ENCODE measurements around the gene ADAT2. TPM values are rescaled to one million over a fixed set of nuclear protein-coding genes. Genes with fewer than 3 reads are reported as not detected.
A peak's percentile ranks its signal among the peaks of the same experiment; 100 is the strongest.

Gene ADAT2
- 10 to 100 TPM; 23.6 to 26.0 TPM for total RNA-seq

- H3K4me1 Mint-ChIP-seq, result peaks cover 52% of the 10 kb centered on the region
- POLR2A ChIA-PET, result interaction anchor here (0.6 to 1.2 kb wide), 9 partner anchors 9 to 1114 kb away, joined by 3 to 4 read pairs (median 3); partner anchors contain the start of gene FUCA2
Measured at GRCh38 chr6:143450453-143451371, at the start of gene ADAT2, which contains the start of gene PEX3. ADAT2 (minus strand) TSS chr6:143450695; CDS start chr6:143450658, 37 bp downstream. PEX3 (plus strand) TSS chr6:143450805; CDS start chr6:143451043, 238 bp downstream.

GRCh38 chr6:143498428-143498827, 47.9 kb upstream of the ADAT2 start:
- peaks cover 15% of the 10 kb centered on the region for H3K4me1 Mint-ChIP-seq
- H3K27ac Mint-ChIP-seq, result no peak overlapping the region
- ATAC-seq (peak; percentile 53), DNase-seq (no peak)
- ChIA-PET CTCF (interaction anchor here (1.0 to 1.2 kb wide), 2 partner anchors 11 to 77 kb away, joined by 3 read pairs; no protein-coding TSS in a partner anchor), POLR2A (no interaction called here)
- H3K36me3 Mint-ChIP-seq (ENCODE audit: low read depth), result peaks cover 5% of the 10 kb centered on the region
- intact Hi-C loops (cut with DNase I, micrococcal nuclease), result no loop called here
- no peaks in the 10 kb centered on the region for H3K9me3 Mint-ChIP-seq (ENCODE audit: low read depth)
- no peaks in the 10 kb centered on the region for H3K27me3 Mint-ChIP-seq
- no peak overlapping the region for H3K4me3 Mint-ChIP-seq

More at GRCh38 chr6:143450453-143451371, at the start of gene ADAT2, which contains the start of gene PEX3:
- Mint-ChIP-seq H3K4me3 (peak within 1 kb of the TSS; percentile 88), H3K27me3 (no peaks in the 10 kb centered on the region), H3K9me3 (ENCODE audit: low read depth) (no peaks in the 10 kb centered on the region), H3K27ac (peak within 1 kb of the TSS; percentile 95), H3K36me3 (ENCODE audit: low read depth) (peaks cover 23% of the 10 kb centered on the region)
- intact Hi-C loops (cut with DNase I, micrococcal nuclease), result loop anchor here (1.0 to 10.0 kb wide), 13 partner anchors 61 to 1306 kb away; partner anchors contain the start of genes LTV1 (in 2 of the 2), NMBR (in 2 of the 2), VTA1 (in 2 of the 2) and AIG1 (in 1 of the 2)
- DNase-seq (peak; percentile 97), ATAC-seq (peak; percentile 95)
- CTCF ChIA-PET, result interaction anchor here (1.4 kb wide), 2 partner anchors 489 to 881 kb away, joined by 3 to 4 read pairs; no protein-coding TSS in a partner anchor

- intact Hi-C loops (cut with DNase I, micrococcal nuclease), result no loop called here
- CTCF ChIA-PET, result interaction anchor here (0.6 to 1.2 kb wide), 3 partner anchors 13 to 1290 kb away, joined by 3 to 4 read pairs (median 4); no protein-coding TSS in a partner anchor
- ATAC-seq, result no peak
Measured at GRCh38 chr6:143496974-143497373, 46.5 kb upstream of the ADAT2 start.

GRCh38 chr6:143490775-143491174, 40.3 kb upstream of the ADAT2 start:
- ChIA-PET CTCF (interaction anchor here (0.6 kb wide), 2 partner anchors 12 to 16 kb away, joined by 3 read pairs; no protein-coding TSS in a partner anchor), POLR2A (no interaction called here)
- H3K9me3 Mint-ChIP-seq (ENCODE audit: low read depth), result no peaks in the 10 kb centered on the region
- H3K27ac Mint-ChIP-seq, result no peak overlapping the region
- no peaks in the 10 kb centered on the region for H3K27me3 Mint-ChIP-seq
- no peak for ATAC-seq
- intact Hi-C loops (cut with DNase I, micrococcal nuclease), result no loop called here
- DNase-seq, result no peak
- no peak overlapping the region for H3K4me3 Mint-ChIP-seq
- H3K36me3 Mint-ChIP-seq (ENCODE audit: low read depth), result peaks cover 2% of the 10 kb centered on the region
- H3K4me1 Mint-ChIP-seq, result no peaks in the 10 kb centered on the region

More at GRCh38 chr6:143496974-143497373, 46.5 kb upstream of the ADAT2 start:
- peaks cover 15% of the 10 kb centered on the region for H3K4me1 Mint-ChIP-seq
- H3K27me3 Mint-ChIP-seq, result no peaks in the 10 kb centered on the region
- DNase-seq, result no peak
- H3K9me3 Mint-ChIP-seq (ENCODE audit: low read depth), result no peaks in the 10 kb centered on the region
- no peak overlapping the region for H3K4me3 Mint-ChIP-seq
- POLR2A ChIA-PET, result interaction anchor here (1.2 kb wide), 1 partner anchor 9 kb away, joined by 3 read pairs; no protein-coding TSS in a partner anchor
- H3K27ac Mint-ChIP-seq, result no peak overlapping the region
- H3K36me3 Mint-ChIP-seq (ENCODE audit: low read depth), result peaks cover 5% of the 10 kb centered on the region

GRCh38 chr6:143490244-143490643, 39.7 kb upstream of the ADAT2 start:
- Mint-ChIP-seq H3K9me3 (ENCODE audit: low read depth) (no peaks in the 10 kb centered on the region), H3K27ac (no peak overlapping the region), H3K4me1 (no peaks in the 10 kb centered on the region), H3K36me3 (ENCODE audit: low read depth) (peaks cover 2% of the 10 kb centered on the region), H3K4me3 (no peak overlapping the region), H3K27me3 (no peaks in the 10 kb centered on the region)
- DNase-seq, result no peak
- CTCF ChIA-PET, result interaction anchor here (0.6 kb wide), 2 partner anchors 11 to 17 kb away, joined by 3 read pairs; no protein-coding TSS in a partner anchor
- no peak for ATAC-seq
- POLR2A ChIA-PET, result no interaction called here
- intact Hi-C loops (cut with DNase I, micrococcal nuclease), result no loop called here

- no peak overlapping the region for H3K4me3 Mint-ChIP-seq
- ChIA-PET CTCF (interaction anchor here (0.6 to 0.8 kb wide), 2 partner anchors 455 to 1216 kb away, joined by 3 read pairs; no protein-coding TSS in a partner anchor), POLR2A (no interaction called here)
- no peak overlapping the region for H3K27ac Mint-ChIP-seq
- no peaks in the 10 kb centered on the region for H3K27me3 Mint-ChIP-seq
- DNase-seq (no peak), ATAC-seq (no peak)
- no peaks in the 10 kb centered on the region for H3K4me1 Mint-ChIP-seq
- intact Hi-C loops (cut with DNase I, micrococcal nuclease), result no loop called here
- H3K9me3 Mint-ChIP-seq (ENCODE audit: low read depth), result no peaks in the 10 kb centered on the region
- peaks cover 4% of the 10 kb centered on the region for H3K36me3 Mint-ChIP-seq (ENCODE audit: low read depth)
Measured at GRCh38 chr6:143486752-143487151, 36.3 kb upstream of the ADAT2 start.

- no peak overlapping the region for H3K27ac Mint-ChIP-seq
- H3K4me1 Mint-ChIP-seq, result no peaks in the 10 kb centered on the region
- ATAC-seq (no peak), DNase-seq (no peak)
- peaks cover 4% of the 10 kb centered on the region for H3K36me3 Mint-ChIP-seq (ENCODE audit: low read depth)
- ChIA-PET POLR2A (no interaction called here), CTCF (no interaction called here)
- intact Hi-C loops (cut with DNase I, micrococcal nuclease), result no loop called here
- no peaks in the 10 kb centered on the region for H3K9me3 Mint-ChIP-seq (ENCODE audit: low read depth)
- no peak overlapping the region for H3K4me3 Mint-ChIP-seq
- H3K27me3 Mint-ChIP-seq, result no peaks in the 10 kb centered on the region
Measured at GRCh38 chr6:143485967-143486366, 35.5 kb upstream of the ADAT2 start.

- DNase-seq, result no peak
- CTCF ChIA-PET, result no interaction called here
- Mint-ChIP-seq H3K27ac (no peak overlapping the region), H3K4me1 (no peaks in the 10 kb centered on the region), H3K36me3 (ENCODE audit: low read depth) (peaks cover 12% of the 10 kb centered on the region), H3K27me3 (no peaks in the 10 kb centered on the region), H3K4me3 (no peak overlapping the region), H3K9me3 (ENCODE audit: low read depth) (no peaks in the 10 kb centered on the region)
- ATAC-seq, result no peak
- intact Hi-C loops (cut with DNase I, micrococcal nuclease), result no loop called here
- POLR2A ChIA-PET, result no interaction called here
Measured at GRCh38 chr6:143482593-143482992, 32.1 kb upstream of the ADAT2 start.

- Mint-ChIP-seq H3K9me3 (ENCODE audit: low read depth) (no peaks in the 10 kb centered on the region), H3K27ac (no peak overlapping the region), H3K4me1 (no peaks in the 10 kb centered on the region), H3K36me3 (ENCODE audit: low read depth) (peaks cover 41% of the 10 kb centered on the region), H3K4me3 (no peak overlapping the region), H3K27me3 (no peaks in the 10 kb centered on the region)
- intact Hi-C loops (cut with DNase I, micrococcal nuclease), result no loop called here
- DNase-seq (no peak), ATAC-seq (no peak)
- ChIA-PET POLR2A (no interaction called here), CTCF (interaction anchor here (1.0 to 1.6 kb wide), 2 partner anchors 12 to 26 kb away, joined by 3 read pairs; no protein-coding TSS in a partner anchor)
Measured at GRCh38 chr6:143478479-143479062, 28.1 kb upstream of the ADAT2 start.

GRCh38 chr6:143476545-143476944, 26.1 kb upstream of the ADAT2 start:
- Mint-ChIP-seq H3K27ac (no peak overlapping the region), H3K27me3 (no peaks in the 10 kb centered on the region)
- CTCF ChIA-PET, result no interaction called here

GRCh38 chr6:143471822-143472221, 21.3 kb upstream of the ADAT2 start:
- no peak overlapping the region for H3K27ac Mint-ChIP-seq
- peaks cover 54% of the 10 kb centered on the region for H3K36me3 Mint-ChIP-seq (ENCODE audit: low read depth)
- intact Hi-C loops (cut with DNase I, micrococcal nuclease), result no loop called here
- no peaks in the 10 kb centered on the region for H3K4me1 Mint-ChIP-seq
- POLR2A ChIA-PET, result no interaction called here
- no peak for DNase-seq
- H3K9me3 Mint-ChIP-seq (ENCODE audit: low read depth), result no peaks in the 10 kb centered on the region
- no peak for ATAC-seq
- H3K27me3 Mint-ChIP-seq, result no peaks in the 10 kb centered on the region
- CTCF ChIA-PET, result no interaction called here
- no peak overlapping the region for H3K4me3 Mint-ChIP-seq

More at GRCh38 chr6:143476545-143476944, 26.1 kb upstream of the ADAT2 start:
- POLR2A ChIA-PET, result no interaction called here
- Mint-ChIP-seq H3K9me3 (ENCODE audit: low read depth) (no peaks in the 10 kb centered on the region), H3K4me3 (no peak overlapping the region), H3K4me1 (no peaks in the 10 kb centered on the region), H3K36me3 (ENCODE audit: low read depth) (peaks cover 47% of the 10 kb centered on the region)
- ATAC-seq, result no peak
- intact Hi-C loops (cut with DNase I, micrococcal nuclease), result no loop called here
- DNase-seq, result no peak

Data from activated CD4-positive, alpha-beta T cell treated with anti-CD3 and anti-CD28 coated beads for 36 hours (primary cell).